Midbrain (tissue), 1 donor: ENCODE data around the gene ERF.

ENCODE experiments used
- DNase-seq: peaks from one replicate; lab custom pipeline; 2025; lab: John Stamatoyannopoulos, UW

The ERF gene

DNA sequence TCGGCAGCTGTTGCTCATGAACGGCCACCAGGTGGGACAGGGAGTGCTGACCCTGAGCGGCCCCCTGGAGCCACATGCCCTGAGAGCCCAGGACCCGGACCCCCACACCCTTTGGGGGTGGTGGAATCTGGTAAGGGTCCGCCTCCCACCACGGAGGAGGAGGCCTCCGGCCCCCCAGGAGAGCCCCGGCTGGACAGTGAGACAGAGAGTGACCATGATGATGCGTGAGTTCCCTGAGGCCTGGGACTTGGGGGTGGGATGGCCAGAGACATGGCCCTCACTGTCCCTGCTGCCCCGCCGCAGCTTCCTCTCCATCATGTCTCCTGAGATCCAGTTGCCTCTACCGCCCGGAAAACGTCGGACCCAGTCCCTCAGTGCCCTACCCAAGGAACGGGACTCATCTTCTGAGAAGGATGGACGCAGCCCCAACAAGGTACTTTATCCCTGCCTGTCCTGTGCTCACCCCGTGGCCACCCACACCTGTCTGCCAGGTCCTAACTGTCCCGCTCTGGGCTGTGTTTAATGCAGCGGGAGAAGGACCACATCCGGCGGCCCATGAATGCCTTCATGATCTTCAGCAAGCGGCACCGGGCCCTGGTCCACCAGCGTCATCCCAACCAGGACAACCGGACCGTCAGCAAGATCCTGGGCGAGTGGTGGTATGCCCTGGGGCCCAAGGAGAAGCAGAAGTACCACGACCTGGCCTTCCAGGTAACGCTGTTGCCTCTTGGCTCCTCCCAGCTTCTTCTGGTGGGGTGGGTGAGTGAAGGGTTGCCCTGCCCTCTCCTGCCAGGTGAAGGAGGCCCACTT, 32.3 kb upstream of the ERF start:
- DNase-seq: no peak

- peak; percentile 27 for DNase-seq
These were observed 31.6 kb upstream of the ERF start for GRCh38 chr19:42286349-42287016.

GRCh38 chr19:42285988-42286348, 31.0 kb upstream of the ERF start:
- no peak for DNase-seq

- DNase-seq: no peak
These were observed 30.6 kb upstream of the ERF start for GRCh38 chr19:42285541-42285941.

DNA sequence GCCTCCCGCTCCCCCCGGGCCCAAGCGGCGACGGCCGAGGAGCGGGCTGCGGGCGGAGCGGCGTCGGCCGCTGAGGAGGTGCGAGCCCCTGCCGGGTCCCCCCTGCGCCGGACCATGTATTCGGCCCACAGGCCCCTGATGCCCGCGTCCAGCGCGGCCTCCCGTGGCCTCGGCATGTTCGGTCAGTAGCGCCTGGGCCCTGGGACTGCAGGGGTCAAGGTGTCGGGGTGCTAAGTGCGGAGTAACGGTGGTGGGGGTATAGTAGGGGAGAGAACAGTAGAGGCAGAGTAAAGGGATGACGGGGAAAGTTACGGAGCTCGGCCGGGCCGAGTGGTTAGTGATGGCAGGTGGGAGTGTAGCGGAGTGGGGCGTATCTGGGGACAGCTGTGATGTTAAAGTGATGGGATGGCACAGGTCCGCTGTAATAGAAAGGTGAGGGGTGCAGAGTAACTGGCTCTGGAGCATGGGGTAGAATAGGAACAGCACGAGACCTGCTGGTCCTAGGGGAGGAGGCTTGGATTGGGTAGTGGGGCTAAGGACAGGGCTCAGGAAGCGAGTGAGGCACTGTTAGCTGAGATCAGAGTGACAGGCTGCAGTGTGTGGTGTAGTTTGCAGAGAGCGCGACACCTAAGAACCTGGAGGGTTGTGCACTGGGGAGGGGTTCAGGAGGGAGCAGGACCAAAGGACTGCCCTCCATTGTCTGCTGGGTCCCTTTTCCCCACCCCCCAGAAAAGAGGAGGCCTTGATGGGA, 29.8 kb upstream of the ERF start:
- no peak for DNase-seq

- peak; percentile 81 for DNase-seq
These were observed 29.2 kb upstream of the ERF start for GRCh38 chr19:42284066-42284501.

DNA sequence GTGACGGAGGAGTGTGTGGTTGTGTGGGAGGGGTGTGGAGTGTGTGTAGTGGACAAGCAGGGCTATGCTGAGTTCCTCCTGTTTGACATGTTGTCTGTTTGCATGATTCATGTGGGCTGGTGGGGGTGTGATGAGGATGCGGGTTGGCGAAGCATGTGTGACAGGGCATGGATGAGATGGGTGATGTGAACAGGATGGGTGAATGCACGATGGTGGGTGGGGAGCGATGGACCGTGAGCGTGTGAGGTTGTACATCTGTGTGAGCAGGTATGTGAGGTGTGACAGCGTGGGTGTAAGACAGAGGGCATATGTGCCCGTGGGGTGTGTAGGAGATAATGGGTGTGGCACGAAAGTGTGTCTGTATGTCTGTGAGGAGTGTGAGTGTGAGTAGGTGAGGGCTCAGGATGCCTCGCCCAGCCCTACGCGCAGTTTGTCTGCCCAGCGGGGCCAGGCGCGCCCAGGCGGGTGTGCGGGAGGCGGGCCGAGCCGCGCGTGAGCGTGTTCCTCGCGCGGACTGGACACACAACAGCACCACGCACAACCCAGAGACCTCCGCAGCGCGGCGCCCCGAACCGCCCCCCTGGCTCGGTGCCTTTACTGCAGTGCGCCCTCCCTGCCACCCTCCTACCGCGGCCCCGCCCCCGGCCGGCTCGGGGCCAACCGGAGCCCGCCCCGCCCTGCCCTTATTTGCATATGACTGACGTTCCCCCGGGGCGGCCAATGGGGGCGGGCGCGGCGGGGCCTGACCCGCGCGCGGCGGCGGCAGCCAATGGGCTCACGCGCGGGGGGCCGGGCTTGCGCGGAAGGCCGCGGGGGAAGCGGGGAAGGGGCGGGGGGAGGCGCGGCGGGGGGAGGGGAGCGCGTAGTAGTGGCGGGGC, 28.5 kb upstream of the ERF start:
- DNase-seq: peak; percentile 93

- no peak for DNase-seq
These were observed 27.9 kb upstream of the ERF start for GRCh38 chr19:42282819-42283187.

DNA sequence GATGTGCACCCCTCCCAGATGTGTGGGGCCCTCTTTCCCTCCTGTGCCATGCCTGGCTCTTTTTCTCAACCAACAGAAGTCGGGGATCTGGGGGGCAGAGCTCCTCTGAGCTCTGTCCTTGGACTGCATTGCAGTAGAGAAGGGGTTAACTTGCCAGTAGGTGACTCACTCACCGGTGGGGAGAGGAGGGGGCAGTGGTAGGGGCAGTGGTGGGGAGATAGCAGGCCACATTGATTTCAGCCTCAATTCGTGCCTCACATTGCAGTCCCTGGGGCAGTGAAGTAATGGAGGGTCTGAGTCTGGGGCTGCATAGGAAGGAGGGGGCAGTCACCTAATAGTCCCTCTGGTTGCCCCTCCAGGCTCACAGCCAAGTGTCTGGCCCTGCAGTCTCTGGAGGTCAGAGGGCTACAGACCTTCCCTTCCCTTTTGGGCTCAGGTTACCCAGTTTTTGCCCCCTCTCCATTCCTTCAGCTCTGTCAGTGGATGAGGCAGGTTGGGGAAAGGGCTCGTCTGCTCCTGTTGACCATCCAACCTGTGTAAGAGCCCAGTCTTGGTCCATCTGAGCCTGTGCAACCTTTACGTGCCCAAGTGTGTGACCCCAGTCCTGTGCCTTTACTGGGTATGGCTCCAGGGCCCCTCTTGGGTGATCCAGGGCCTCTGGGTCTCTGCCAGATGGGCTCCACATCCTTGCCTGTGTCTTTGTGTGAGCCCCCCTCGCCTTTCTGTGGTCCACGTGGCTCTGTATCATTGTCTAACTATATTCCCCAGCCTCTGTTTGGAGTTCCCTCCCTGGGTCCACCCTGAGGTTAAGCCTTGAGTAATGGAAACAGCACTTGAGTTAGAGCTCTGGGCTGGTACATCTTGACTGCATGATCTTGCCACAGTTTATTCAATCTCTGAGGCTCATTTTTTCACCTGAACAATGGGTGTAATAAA, 27.2 kb upstream of the ERF start:
- peak; percentile 32 for DNase-seq

- DNase-seq: peak; percentile 65
These were observed 26.4 kb upstream of the ERF start for GRCh38 chr19:42281146-42281826.

DNA sequence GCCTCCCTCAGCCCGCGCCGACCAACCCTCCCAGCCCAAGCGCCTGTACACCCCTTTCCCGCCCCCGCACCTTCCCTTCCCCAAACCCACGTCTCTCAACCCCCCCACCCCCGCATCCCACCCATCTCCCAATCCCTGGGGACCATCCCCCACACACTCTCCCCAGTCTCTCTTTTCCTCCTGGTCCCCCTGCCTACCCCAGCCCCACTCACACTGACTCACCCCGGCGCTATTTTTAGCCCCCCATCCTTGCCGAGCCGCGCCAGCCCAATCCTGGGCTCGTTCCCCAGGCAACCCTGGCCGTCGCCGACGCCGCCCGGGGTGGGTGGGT, 25.9 kb upstream of the ERF start:
- peak; percentile 72 for DNase-seq

DNA sequence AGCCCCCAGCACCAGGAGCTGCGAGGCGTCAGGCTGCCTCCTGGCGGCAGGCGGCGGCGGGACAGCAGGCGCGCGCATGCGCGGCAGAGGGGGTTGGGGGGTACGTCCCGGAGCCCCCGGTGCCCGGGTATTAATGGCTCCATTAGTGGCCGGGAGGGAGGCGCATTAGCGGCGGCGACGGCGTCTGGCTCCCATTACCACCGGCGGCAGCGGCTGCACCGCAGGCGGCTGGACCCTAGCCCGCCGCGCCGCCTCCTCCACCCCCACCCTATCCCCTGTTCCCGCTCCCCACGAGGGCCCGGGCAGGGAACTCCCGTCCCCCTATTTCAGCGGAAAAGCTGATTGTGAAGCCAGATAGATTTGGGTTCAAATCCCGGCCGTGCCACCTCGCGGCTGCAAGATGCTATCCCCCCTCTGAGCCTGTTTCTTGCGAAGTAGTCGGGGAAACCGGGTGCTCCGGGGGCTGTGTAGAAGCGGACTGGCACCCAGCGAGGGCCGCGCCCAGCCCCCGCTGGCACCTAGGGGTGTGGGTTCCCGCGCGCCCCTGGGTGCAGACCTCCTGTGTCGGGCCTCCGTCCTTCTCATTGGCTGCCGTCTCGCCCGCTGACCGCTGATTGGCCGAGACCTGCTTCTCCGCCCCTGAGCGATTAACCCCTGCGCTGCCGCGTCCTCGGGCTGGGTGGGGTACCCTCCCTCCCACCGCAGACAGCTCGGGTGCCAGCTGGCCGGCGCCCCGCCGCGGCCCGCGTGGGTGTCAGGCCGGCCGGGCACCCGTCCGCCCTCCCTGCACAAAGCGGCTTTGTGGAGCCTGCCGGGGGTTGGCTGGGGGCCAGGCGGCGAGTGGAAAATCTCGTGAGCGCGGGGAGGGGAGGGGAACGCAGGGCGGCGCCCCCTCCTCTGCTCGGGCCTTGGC, 25.2 kb upstream of the ERF start:
- peak; percentile 93 for DNase-seq

DNA sequence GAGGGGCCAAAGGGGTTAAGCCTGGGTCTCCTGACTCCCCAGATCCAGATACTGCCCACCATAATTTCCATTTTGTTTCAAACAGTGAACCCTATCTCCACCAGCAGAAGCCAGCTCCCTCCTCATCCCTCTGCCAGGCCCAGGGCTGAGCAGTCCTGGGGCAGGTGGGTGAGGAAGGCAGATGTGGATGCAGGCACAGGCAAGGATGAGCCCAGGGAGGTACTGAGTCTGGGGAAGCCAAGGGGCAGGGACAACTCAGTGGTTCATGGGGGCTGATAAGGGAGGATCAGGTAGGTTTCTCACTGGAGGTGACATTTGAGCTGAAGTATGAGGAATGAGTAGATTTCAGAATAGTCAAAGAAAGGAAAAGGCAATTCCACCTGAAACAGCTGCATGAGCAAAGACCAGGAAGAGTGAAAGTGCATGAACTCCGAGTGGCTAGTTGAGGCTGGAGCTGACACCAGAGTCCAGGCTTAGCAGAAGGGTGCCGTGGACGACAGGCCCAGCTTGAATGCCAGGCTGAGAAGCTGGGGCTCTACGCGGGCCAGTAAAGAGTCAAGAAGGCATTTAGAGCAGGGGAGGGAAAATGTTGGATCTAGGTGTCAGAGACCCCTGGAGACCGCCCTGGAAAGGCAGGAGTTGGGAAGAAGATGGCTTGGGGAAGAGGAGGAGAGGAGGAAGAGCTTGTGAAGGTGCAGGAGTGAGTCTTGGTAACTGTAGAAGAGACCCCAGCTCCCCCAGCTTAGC, 24.4 kb upstream of the ERF start:
- DNase-seq: no peak

GRCh38 chr19:42278452-42279154, 23.7 kb upstream of the ERF start:
- DNase-seq: no peak

- DNase-seq: no peak
These were observed 23.0 kb upstream of the ERF start for GRCh38 chr19:42277821-42278451.

DNA sequence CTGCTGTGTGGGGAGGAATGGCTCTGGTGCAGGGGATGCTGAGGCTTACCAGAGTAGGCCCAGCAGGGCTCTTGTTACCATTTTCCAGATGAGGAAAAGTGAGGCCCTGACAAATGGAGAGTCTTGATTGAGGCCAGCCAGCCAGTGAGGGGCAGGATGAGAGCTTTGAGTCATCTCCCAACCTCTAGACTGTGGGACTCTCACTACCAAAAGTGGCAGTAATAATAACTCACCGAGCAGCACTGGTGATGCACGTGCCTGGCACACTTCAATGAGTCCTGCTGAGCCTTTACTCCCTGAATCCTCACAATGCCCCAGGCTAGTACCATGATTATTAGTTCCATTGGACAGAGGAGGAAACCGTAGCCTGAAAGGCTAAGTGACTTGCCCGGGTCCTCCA, 21.9 kb upstream of the ERF start:
- DNase-seq: no peak

DNA sequence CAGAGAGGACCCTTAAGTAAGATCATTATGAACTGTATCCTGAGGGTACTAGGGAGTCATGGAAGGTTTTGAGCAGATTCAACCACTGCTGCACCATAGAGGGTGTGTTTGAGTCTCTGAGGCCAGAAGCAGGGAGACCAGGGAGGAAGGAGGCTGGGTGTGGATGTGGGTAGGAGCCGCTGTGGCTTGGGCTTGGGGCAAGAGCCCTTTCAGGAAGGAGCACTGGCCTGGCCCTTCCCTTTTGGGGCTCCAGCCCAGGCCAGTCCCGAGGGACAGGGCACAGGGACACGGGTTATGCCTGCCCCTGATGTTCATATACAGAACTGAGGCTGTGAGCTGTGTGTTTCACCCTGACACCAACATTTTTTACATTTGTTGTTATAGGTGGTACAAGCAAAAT, 21.4 kb upstream of the ERF start:
- DNase-seq: no peak
